GM19395 (cell line): ENCODE results near the gene ZFTA.

ENCODE experiments used
- ATAC-seq: cut with Tn5 transposase; IDR thresholded peaks from one replicate; pipeline ENCODE4 v1.9.1; 2021; ENCODE audit warnings: mild to moderate bottlenecking, moderate library complexity; ENCODE audit not compliant: unreplicated experiment

ZFTA gene

GRCh38 chr11:63756919-63757761, 11.4 kb downstream of the ZFTA start:
- no peak for ATAC-seq

GRCh38 chr11:63749624-63750023, 19.0 kb downstream of the ZFTA start:
- no peak for ATAC-seq

- no peak for ATAC-seq
Measured at GRCh38 chr11:63747011-63747410, 21.6 kb downstream of the ZFTA start.

- ATAC-seq, result no peak
Measured at GRCh38 chr11:63745304-63746170, 23.0 kb downstream of the ZFTA start.

- ATAC-seq, result no peak
Measured at GRCh38 chr11:63738720-63739360, 29.7 kb downstream of the ZFTA start.

- ATAC-seq, result no peak
Measured at GRCh38 chr11:63737718-63738117, 30.9 kb downstream of the ZFTA start.

- ATAC-seq, result no peak
Measured at GRCh38 chr11:63736864-63737263, 31.7 kb downstream of the ZFTA start.

GRCh38 chr11:63729326-63729725, 39.2 kb downstream of the ZFTA start:
- ATAC-seq, result no peak

GRCh38 chr11:63720611-63721010, 48.0 kb downstream of the ZFTA start:
- ATAC-seq, result no peak

GRCh38 chr11:63719987-63720386, 48.6 kb downstream of the ZFTA start:
- no peak for ATAC-seq

- no peak for ATAC-seq
Measured at GRCh38 chr11:63719001-63719400, 49.6 kb downstream of the ZFTA start.
